OCI-LY7 (cell line): ENCODE measurements around the gene RBMX. TPM values are rescaled to one million over a fixed set of nuclear protein-coding genes. Genes with fewer than 3 reads are reported as not detected.

Source experiments
- BruUV-seq: library from RNA; stranded (reverse); fragments of 400-500 nt; replicated peaks from 2 replicates; lab custom pipeline; 2021; lab: Mats Ljungman, UMichigan
- CTCF ChIA-PET: fragments of 300-600 bp; sonication (Branson Sonifier 250); formaldehyde crosslinking; loops from one replicate; lab custom pipeline; 2022; ENCODE audit warnings: antibody characterized with exemption; ENCODE audit not compliant: unreplicated experiment; lab: Charles Lee
- POLR2A ChIA-PET: fragments of 300-600 bp; sonication (Branson Sonifier 250); formaldehyde crosslinking; loops from one replicate; lab custom pipeline; 2022; ENCODE audit warnings: antibody characterized with exemption; lab: Charles Lee
- DNase-seq: peaks from one replicate; pipeline ENCODE4 v3.0.0-alpha.2; 2015; ENCODE audit warnings: low spot score
- H2AFZ ChIP-seq: fragments of 200-600 bp; sonication (generic), shearing (Covaris generic); 2 replicates; pipeline ENCODE4 v1.6.1; 2014; ENCODE audit warnings: mild to moderate bottlenecking, antibody characterized with exemption, low read length, moderate library complexity
- H3K27ac ChIP-seq: fragments of 200-600 bp; sonication (generic); 2 replicates; pipeline ENCODE4 v1.5.1; 2014; ENCODE audit warnings: mixed run types, low read depth, mild to moderate bottlenecking, moderate library complexity, low read length, inconsistent platforms; ENCODE audit not compliant: poor library complexity, severe bottlenecking
- H3K36me3 ChIP-seq: fragments of 200-600 bp; sonication (generic); 2 replicates; pipeline ENCODE4 v1.6.1; 2014; ENCODE audit warnings: mild to moderate bottlenecking, antibody characterized with exemption, low read length, moderate library complexity, mixed read lengths; ENCODE audit not compliant: insufficient read depth
- H3K4me1 ChIP-seq: fragments of 200-600 bp; sonication (generic); 2 replicates; pipeline ENCODE4 v1.5.1; 2014; ENCODE audit warnings: mild to moderate bottlenecking, low read length; ENCODE audit not compliant: insufficient read depth, poor library complexity, severe bottlenecking
- H3K4me2 ChIP-seq: fragments of 200-600 bp; sonication (generic); 2 replicates; pipeline ENCODE4 v1.6.1; 2014; ENCODE audit warnings: mild to moderate bottlenecking, low read length
- H3K4me3 ChIP-seq: fragments of 200-600 bp; sonication (generic); 2 replicates; pipeline ENCODE4 v1.5.1; 2014; ENCODE audit warnings: mild to moderate bottlenecking, low read depth, low read length; ENCODE audit not compliant: poor library complexity, severe bottlenecking
- H3K79me2 ChIP-seq: fragments of 200-600 bp; sonication (generic); 2 replicates; pipeline ENCODE4 v1.6.1; 2016; ENCODE audit warnings: low read depth, mild to moderate bottlenecking, low read length, moderate library complexity, mixed read lengths; ENCODE audit not compliant: insufficient read depth
- H3K9me2 ChIP-seq: fragments of 200-600 bp; sonication (generic); 2 replicates; pipeline ENCODE4 v1.6.1; 2016; ENCODE audit warnings: mild to moderate bottlenecking, low read length, mixed read lengths; ENCODE audit not compliant: insufficient read depth
- H3K9me3 ChIP-seq: fragments of 200-600 bp; sonication (generic); 2 replicates; pipeline ENCODE4 v1.6.1; 2014; ENCODE audit warnings: mild to moderate bottlenecking, mixed run types, low read length, mixed read lengths
- H4K20me1 ChIP-seq: fragments of 200-600 bp; sonication (generic); 2 replicates; pipeline ENCODE4 v1.6.1; 2014; ENCODE audit warnings: mild to moderate bottlenecking, antibody characterized with exemption, low read length, moderate library complexity, mixed read lengths; ENCODE audit not compliant: insufficient read depth
- CTCF ChIP-seq: fragments of 200-600 bp; sonication (generic); conservative IDR thresholded peaks from 2 replicates; pipeline ENCODE4 v1.5.1; 2014; ENCODE audit warnings: mild to moderate bottlenecking, antibody characterized with exemption, low read length, moderate library complexity, mixed read lengths
- EZH2phosphoT487 ChIP-seq: fragments of 200-600 bp; sonication (generic); IDR thresholded peaks from 2 replicates; pipeline ENCODE4 v1.6.1; 2018; ENCODE audit warnings: low read depth, borderline replicate concordance, mild to moderate bottlenecking, mixed run types, antibody characterized with exemption, low read length, moderate library complexity, mixed read lengths
- intact Hi-C: fragments of 100-400 bp; cut with micrococcal nuclease; formaldehyde crosslinking; loops from one replicate; pipeline ENCODE4 v1.10.0; 2022; ENCODE audit not compliant: unreplicated experiment
- total RNA-seq, 2 experiments: library from RNA; depleted of rRNA in 1 of 2; stranded (reverse); fragments of >200 nt in 1 of 2; shearing (Covaris generic) in 1 of 2; gene quantifications; 2 replicates each; pipeline ENCODE4 v1.2.3, GENCODE V29; 2014 to 2022

RBMX gene
- total RNA-seq, 2 experiments from 2014 or later: 321 to 342 TPM

- Histone ChIP-seq H3K4me2 (no peak overlapping the region), H3K9me3 (no peaks in the 10 kb centered on the region), H4K20me1 (no peaks in the 10 kb centered on the region), H3K9me2 (no peaks in the 10 kb centered on the region), H3K4me3 (no peak overlapping the region), H2AFZ (no peak overlapping the region), H3K36me3 (no peaks in the 10 kb centered on the region), H3K79me2 (no peaks in the 10 kb centered on the region), H3K4me1 (no peaks in the 10 kb centered on the region), H3K27ac (no peak overlapping the region)
- ChIA-PET CTCF (no interaction called here), POLR2A (no interaction called here)
- no TSS peak for BruUV-seq
- no peak for DNase-seq
- intact Hi-C loops: no loop called here
- TF ChIP-seq CTCF (no peak), EZH2phosphoT487 (no peak)
Measured at GRCh38 chrX:136847874-136848273, 32.7 kb downstream of the RBMX start.

GRCh38 chrX:136839196-136839595 lies 41.3 kb downstream of the RBMX start:
- Histone ChIP-seq H3K4me1 (no peaks in the 10 kb centered on the region), H3K79me2 (no peaks in the 10 kb centered on the region), H4K20me1 (no peaks in the 10 kb centered on the region), H3K36me3 (no peaks in the 10 kb centered on the region), H3K9me3 (no peaks in the 10 kb centered on the region), H3K4me2 (no peak overlapping the region), H3K9me2 (no peaks in the 10 kb centered on the region), H2AFZ (no peak overlapping the region), H3K27ac (no peak overlapping the region), H3K4me3 (no peak overlapping the region)
- TF ChIP-seq EZH2phosphoT487: no peak
- TF ChIP-seq CTCF: no peak
- BruUV-seq: no TSS peak
- DNase-seq: no peak
- POLR2A ChIA-PET: no interaction called here
- intact Hi-C loops: no loop called here
- CTCF ChIA-PET: no interaction called here

GRCh38 chrX:136835761-136836160 lies 44.8 kb downstream of the RBMX start:
- BruUV-seq: no TSS peak
- Histone ChIP-seq H3K9me3 (no peaks in the 10 kb centered on the region), H3K9me2 (no peaks in the 10 kb centered on the region), H3K4me3 (no peak overlapping the region), H3K27ac (no peak overlapping the region), H3K4me1 (no peaks in the 10 kb centered on the region), H4K20me1 (no peaks in the 10 kb centered on the region), H3K4me2 (no peak overlapping the region), H3K36me3 (no peaks in the 10 kb centered on the region), H3K79me2 (no peaks in the 10 kb centered on the region), H2AFZ (no peak overlapping the region)
- no peak for DNase-seq
- ChIA-PET POLR2A (no interaction called here), CTCF (no interaction called here)
- no peak for TF ChIP-seq EZH2phosphoT487
- no peak for TF ChIP-seq CTCF
- intact Hi-C loops: no loop called here
